Measurements from ENCODE around the gene TFR2.

The TFR2 gene

DNA sequence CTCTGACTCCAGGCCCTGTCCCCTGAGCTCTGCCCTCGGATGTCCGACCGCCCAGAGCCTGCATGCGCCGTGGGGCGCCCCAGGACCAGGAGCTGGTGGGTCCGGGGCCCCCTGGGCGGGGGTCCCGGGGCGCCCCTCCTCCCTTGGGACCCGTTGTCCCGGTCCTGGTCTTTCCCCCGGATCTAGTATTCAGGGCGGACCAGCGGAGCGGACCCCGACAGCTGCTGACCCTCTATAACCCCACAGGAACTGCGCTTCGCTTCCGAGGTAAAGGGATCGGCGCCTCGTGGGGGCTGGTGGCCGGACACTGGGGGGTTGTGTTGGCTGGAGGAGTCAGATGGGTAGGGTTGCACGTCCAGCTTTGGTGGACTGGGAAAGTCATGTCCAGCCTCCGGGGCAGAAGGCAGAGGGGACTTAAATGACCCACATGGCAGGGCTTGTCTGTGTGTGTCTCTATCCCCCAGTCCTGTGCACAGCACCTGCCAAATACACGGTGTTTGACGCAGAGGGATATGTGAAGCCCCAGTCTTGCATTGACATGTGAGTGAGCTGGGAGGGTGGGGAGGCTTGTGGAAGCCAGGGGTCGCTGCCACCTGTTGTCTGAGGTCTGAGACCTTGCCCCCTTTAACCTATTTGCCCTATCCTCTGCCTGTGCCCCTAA lies 28.5 kb downstream of the TFR2 start:
- TF ChIP-seq, protein P1, sequence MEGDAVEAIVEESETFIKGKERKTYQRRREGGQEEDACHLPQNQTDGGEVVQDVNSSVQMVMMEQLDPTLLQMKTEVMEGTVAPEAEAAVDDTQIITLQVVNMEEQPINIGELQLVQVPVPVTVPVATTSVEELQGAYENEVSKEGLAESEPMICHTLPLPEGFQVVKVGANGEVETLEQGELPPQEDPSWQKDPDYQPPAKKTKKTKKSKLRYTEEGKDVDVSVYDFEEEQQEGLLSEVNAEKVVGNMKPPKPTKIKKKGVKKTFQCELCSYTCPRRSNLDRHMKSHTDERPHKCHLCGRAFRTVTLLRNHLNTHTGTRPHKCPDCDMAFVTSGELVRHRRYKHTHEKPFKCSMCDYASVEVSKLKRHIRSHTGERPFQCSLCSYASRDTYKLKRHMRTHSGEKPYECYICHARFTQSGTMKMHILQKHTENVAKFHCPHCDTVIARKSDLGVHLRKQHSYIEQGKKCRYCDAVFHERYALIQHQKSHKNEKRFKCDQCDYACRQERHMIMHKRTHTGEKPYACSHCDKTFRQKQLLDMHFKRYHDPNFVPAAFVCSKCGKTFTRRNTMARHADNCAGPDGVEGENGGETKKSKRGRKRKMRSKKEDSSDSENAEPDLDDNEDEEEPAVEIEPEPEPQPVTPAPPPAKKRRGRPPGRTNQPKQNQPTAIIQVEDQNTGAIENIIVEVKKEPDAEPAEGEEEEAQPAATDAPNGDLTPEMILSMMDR (IDR thresholded peaks at IDR 0.05; ENCODE audit: low read depth, low read length), result no peak; the same call in none of the 2 replicates
- DNase-seq (ENCODE audit: extremely low read depth, low read depth), result no peak

DNA sequence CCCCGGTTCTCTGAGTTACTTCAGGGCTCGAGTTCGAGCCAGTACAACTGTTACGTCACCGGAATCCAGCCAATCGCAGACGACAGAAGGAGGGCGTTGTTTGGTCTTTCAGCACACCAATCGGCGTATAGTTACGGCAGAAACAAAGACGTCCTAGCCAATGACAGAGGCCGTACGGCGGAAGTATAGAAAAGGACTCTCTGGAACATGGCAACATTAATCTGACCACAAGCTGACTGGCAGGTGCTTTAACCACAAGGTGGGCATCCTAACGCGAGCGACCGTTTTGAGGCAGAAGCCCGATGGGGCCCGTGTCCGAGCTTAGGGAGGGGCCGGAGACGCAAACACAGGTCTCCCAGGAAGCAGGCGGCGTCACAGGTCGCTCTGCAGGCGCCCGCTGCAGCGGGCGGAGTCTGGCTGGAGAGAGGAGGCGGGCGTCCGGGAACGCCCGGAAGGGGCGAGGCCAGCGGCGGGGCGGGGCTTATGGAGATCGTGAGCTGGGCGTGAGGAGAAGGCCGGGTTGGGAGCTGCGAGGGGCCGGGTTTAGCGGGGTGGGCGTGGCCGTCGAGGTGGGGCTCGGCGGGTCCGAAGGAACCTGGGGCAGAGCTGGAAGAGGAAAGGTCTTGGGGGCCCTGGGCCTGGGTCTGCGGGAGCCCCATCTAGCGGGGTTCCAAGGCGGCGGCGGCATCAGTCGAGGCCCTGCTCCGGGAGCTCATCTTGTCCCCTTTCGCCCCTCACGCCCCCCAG lies 29.2 kb downstream of the TFR2 start, which contains the start of gene MOSPD3:
MOSPD3 (plus strand) TSS at position 558 of the 747 bp plus-strand sequence. CDS start 252 bp downstream, outside the sequence.
- DNase-seq (ENCODE audit: extremely low read depth, low read depth), result peak; percentile 97

GRCh38 chr7:100609958-100610357 lies 31.4 kb downstream of the TFR2 start:
- TF ChIP-seq, protein P1 (IDR thresholded peaks at IDR 0.05; ENCODE audit: low read depth, low read length), result no peak
- DNase-seq (ENCODE audit: extremely low read depth, low read depth), result no peak

More for the DNA sequence above, 29.2 kb downstream of the TFR2 start, which contains the start of gene MOSPD3:
- TF ChIP-seq, protein P1 (IDR thresholded peaks at IDR 0.05; ENCODE audit: low read depth, low read length), result no peak

DNA sequence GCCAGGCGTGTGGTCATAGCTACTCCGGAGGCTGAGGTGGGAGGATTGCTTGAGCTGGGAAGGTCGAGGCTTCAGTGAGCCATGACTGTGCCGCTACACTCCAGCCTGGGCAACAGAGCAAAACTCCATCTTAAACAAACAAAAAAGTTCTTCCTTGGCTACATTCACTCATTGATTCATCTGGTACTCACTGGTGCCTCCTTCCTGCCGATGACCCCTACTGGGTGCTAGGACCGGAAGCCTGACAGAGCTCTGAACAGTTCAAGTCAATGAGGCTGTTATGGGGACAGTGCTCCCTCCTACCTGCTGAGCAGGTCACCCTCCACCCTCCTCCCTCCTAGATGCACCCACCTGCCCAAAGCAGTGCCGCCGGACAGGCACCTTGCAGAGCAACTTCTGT lies 34.2 kb downstream of the TFR2 start:
- TF ChIP-seq, protein P1 (IDR thresholded peaks at IDR 0.05; ENCODE audit: low read depth, low read length), result no peak

DNA sequence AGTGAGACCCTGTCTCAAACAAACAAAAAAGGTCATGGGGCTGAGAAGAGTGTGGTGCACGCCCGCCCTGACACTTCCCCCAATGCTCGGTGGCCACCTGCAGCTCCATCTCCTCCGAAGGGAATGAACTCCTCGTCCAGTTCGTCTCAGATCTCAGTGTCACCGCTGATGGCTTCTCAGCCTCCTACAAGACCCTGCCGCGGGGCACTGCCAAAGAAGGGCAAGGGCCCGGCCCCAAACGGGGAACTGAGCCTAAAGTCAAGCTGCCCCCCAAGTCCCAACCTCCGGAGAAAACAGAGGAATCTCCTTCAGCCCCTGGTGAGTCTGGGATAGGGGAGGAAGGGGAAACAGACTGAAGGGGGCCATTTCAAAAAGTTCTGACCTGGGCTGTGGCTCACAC lies 35.0 kb downstream of the TFR2 start:
- DNase-seq (ENCODE audit: extremely low read depth, low read depth), result no peak
- TF ChIP-seq, protein P1 (IDR thresholded peaks at IDR 0.05; ENCODE audit: low read depth, low read length), result no peak

More for the DNA sequence above, 34.2 kb downstream of the TFR2 start:
- DNase-seq (ENCODE audit: extremely low read depth, low read depth), result no peak

GRCh38 chr7:100604976-100605911 lies 36.1 kb downstream of the TFR2 start:
- TF ChIP-seq, protein P1 (IDR thresholded peaks at IDR 0.05; ENCODE audit: low read depth, low read length), result no peak
- no peak for DNase-seq (ENCODE audit: extremely low read depth, low read depth)
